CD4-positive, alpha-beta T cell treated with Interleukin-15 for 4 hours (primary cell): ENCODE data around the gene C5orf58.
A peak's percentile ranks its signal among the peaks of the same experiment; 100 is the strongest.

Source experiments
- DNase-seq: peaks from one replicate; pipeline ENCODE4 v3.0.0-alpha.2; 2020; ENCODE audit warnings: low spot score

The C5orf58 gene

DNA sequence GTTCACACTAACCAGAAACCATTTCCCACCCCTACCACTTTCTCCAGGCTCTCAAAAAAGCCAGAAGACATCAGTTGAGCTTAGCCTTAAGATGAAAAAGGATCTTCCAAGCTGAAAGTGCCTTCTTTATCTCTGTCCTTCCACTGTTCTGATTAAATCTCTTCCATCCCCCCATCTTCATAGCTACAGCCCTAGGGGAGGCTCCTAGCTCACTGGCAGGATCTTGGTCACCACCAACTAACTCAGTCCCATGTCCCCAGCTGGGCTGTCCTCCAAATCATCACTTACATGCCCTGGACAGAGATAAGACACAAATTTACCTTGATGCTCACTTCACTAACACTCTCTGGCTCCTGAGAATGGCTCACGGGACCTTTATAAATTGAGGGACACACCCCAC is 50.5 kb downstream of the C5orf58 start:
- DNase-seq: no peak

- no peak for DNase-seq
These were observed 51.4 kb downstream of the C5orf58 start for GRCh38 chr5:170284231-170284630.

- DNase-seq: no peak
These were observed 52.4 kb downstream of the C5orf58 start for GRCh38 chr5:170285181-170285580.

GRCh38 chr5:170286386-170286925 is 53.7 kb downstream of the C5orf58 start:
- DNase-seq: no peak

- DNase-seq: no peak
These were observed 54.7 kb downstream of the C5orf58 start for GRCh38 chr5:170287532-170287931.

DNA sequence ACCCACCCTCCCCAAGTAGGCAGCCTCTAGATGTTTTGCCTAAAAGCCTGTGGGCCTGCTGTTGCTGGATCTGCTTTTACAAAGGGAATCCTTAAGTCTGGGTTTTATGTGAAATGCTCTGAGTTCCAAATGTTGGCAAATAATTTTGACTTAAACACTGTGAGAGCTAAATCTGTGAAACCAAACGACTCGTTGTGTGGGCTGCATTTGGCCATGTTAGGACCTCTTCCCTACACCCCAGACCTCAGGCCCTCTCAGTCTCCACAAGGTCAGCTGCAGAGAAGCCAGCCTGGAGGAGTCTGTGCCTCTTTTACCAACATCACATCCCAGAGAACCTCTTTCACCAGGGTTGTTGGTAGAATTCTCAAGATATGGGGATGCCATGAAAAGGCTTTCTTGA is 55.4 kb downstream of the C5orf58 start:
- no peak for DNase-seq

DNA sequence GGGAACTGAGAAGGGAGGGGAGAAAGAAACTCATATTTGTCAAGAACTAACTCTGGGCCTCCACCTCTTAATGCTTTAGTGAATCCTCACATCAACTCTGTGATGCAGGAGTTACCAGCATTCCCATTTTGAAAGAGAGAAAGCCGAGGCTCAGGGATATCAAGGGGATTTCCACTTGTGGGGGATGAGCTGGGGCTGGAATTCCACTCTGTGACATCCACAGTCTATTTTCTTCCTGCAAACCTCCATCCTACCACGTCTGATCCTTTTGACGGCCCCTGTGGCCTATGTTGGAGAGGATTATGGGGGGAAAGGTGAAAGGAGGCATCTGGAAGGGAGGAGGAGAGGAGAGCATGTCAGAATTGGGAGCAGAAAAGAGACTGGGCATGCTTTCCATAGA is 55.8 kb downstream of the C5orf58 start:
- no peak for DNase-seq

GRCh38 chr5:170289121-170289520 is 56.3 kb downstream of the C5orf58 start:
- DNase-seq: no peak

- DNase-seq: no peak
These were observed 57.0 kb downstream of the C5orf58 start for GRCh38 chr5:170289764-170290163.

GRCh38 chr5:170290498-170290897 is 57.7 kb downstream of the C5orf58 start:
- DNase-seq: no peak

- peak; percentile 49 for DNase-seq
These were observed 59.7 kb downstream of the C5orf58 start for GRCh38 chr5:170292179-170293104.

GRCh38 chr5:170293273-170293672 is 60.5 kb downstream of the C5orf58 start:
- peak; percentile 78 for DNase-seq

GRCh38 chr5:170294057-170294456 is 61.3 kb downstream of the C5orf58 start:
- DNase-seq: no peak

- DNase-seq: no peak
These were observed 61.8 kb downstream of the C5orf58 start for GRCh38 chr5:170294556-170294955.
